ENCODE results near the gene SLC25A22.

SLC25A22 gene

DNA sequence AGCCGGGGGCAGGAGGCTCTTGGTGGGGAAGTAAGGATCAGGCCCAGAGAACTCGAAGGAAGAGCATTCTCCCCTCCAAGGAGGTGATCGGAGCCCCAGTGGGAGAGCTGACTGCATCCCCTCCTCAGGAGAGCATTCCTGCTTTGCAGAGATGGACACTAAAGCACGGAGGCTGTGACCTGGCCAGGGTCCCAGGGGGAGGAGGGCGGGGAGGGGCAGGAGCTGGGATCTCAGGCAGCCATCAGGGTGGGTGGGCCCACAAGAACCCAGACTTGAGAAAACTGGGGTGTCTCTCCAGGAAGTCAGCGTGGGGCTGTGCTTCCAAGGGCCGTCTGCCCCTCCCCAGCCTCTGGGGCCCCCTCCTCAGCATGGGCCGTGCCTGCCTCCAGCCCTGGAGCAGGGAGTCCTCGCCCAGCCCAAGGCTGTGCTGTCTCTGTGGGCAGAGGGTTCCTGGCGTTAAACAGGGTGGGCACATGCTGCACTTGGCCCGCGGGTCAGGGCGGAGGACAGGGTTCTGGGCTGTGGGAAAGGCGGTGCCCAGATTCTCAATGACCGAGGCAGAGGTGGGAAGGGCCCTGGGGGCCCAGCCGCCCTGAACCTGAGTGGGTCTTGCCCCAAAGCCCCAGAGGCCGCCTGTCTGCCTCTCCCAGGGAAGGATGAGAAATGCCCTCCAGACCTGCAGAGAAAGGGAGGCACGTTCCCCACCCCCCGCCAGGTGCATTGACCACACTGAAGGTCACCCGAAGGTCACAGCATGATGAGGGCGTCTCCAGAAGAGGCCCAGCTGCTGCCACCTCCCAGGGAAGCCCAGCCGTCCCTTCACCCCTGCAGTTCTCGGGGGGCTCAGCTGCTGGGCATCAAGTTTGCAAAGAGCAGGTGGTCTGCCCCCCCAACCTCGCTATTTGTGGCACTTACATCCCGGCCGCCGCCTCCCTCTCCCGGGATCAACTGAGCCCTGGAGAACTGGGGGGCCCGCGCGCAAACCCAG lies 8.8 kb downstream of the SLC25A22 start:
- DNase-seq: no peak

DNA sequence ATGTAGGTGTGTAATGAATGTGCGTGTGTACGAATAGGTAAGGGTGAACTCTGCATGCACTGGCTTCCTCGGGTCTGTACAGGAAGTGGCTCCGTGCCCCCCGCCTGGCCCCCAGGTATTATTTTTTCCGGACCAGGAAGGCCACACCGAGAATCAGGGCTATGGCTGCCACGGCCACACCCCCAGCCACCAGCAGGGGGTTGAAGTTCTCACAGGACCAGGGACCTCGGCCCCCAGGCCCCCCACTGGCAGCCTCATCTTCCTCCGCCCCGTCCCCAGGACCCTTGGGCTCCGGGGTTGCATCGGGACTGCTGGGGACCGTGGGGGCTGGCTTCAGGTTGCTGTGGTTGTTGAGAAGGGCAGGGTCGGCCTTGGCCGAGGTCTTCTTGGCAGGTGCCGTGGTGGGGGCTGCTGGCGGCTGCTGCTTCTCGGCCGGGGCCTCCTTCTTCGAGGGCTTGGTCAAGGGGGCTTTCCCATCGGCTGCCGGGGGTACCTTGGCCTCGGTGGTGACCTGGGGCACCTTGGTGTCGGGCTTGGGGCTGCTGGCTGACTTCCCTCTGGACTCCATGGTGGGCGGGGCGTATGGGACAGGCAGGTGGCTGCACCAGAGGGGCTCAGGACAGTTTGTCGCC lies 10.0 kb downstream of the SLC25A22 start:
- DNase-seq: no peak

DNA sequence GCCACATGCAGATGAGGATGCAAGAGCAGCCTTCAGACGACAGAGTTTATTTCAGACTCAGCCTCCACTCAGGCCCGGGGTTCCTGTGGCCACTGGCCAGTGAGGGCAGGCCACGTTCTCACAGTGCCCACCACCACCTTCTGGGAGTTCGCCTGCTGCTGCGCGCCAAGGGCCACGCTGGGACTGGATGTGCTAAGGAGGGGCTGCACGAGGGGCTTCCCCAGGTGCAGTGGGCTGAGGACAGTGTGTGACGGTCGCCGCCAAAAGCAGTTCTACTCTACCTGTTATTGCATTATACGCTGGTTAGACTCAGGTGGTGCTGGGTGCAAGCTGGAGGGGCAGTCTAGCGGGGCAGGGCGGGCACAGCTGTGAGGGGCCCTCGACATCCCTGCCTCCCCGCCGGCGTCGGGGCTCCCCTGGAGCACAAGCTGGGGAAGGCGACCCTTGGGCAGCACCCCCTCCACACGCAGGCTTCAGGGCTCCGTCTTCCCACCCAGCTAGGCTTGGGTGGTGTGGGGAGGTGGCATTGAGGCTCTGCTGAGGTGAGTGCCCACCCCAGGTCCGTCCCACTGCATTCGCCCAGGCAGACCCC lies 10.9 kb downstream of the SLC25A22 start:
- DNase-seq: no peak

DNA sequence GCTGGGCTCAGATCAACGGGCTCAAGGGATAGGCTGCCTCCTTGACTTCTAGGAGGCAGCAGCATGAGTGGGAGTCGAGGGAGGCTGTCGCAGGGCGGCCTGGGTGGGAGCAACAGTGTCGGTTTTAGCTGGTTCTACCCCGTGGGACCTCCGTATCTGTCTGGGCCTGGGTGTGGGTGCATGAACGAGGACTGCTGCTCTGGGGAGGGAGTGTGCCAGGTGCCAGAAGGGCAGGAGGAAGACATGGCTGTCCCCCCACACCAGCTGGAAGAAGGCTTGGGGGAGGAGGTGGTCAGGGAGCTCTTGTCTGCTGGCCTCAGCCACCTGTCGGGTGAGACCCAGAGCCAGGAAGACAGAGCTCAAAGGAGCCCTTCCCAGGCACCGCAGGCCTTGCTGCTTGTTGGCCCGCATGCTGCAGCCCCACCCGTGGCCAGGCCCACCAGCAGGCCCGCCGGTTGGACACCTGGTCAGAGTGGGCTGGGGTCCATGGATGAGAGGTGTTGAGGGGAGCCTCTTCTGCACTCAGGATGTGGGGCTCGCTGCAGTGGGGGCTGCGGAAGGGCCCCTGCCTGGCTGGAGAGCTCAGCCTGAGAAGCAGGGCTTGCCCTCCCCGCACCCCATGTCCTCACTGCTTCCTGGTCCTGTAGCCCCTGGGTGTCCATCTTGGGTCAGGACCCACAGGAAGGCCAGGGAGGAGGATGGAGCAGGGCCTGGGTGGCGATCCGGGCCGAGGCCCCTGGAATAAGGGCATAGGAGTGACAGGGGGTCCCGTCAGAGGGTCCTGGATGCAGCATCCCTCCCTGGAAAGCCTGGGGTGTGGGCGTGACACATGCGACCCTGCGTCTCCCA lies 11.6 kb downstream of the SLC25A22 start:
- DNase-seq: no peak

DNA sequence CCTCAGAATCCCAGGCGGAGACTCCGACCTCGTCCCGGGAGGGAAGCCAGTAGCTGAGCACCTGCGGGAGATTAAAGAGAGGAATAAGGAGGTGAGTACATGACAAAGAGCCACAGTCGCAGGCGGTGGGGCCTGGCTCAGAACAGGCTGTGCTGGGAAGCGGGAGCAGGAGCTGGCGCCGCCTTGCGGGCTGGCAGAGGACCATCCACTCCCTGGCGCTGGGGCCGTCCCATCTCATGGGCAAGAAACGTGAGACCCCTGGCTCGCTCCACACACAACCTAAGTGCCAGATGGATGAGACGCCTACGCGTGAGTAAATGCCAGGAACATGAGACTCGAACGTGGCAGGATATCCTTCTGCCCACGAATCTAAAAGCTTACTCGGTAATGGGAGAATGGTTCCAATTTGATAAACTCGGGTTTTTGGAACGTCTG lies 14.5 kb downstream of the SLC25A22 start:
- DNase-seq: no peak

DNA sequence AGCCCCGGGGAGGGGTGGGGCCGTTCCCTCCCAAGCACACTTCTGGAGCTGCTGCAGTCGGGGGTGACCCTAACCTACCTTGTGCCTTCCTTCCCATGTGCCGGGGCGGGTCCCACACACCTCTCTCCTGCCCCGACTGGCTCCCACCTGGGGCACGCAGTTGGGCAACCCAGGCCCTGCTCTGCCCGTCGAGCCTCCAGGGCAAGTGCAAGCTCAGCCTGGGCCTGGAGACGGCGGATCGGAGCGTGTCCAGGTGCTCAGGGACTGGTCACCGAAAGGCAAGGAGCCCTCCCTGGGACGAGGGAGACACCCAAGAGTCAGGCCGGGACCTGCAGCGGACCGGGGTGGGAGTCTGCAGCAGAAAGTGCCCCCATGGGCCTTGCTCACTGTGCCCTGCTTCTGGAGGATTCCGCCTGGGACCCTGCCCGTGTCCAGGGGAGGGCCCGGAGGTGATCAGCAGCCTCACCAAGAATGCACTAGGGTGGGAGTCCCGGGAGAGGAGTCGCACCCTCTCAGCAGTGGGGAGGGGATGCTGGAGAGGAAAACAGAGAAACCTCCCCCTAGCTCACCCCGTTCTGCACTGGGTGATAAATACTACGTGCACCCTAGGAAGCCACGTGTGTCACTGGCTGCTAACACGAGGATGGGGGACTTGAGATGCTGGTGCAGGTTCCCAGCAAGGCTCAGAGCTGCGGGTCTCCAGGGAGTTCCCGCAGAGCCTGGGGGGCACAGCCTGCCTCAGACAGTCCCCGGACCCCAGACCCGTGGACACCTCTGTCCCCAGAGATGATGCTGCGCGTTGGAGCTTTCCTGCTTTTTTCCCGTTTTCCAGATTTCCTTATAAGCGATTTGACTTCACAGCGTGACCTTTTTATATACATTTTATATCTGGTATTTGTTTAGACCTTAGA lies 15.6 kb downstream of the SLC25A22 start:
- no peak for DNase-seq

DNA sequence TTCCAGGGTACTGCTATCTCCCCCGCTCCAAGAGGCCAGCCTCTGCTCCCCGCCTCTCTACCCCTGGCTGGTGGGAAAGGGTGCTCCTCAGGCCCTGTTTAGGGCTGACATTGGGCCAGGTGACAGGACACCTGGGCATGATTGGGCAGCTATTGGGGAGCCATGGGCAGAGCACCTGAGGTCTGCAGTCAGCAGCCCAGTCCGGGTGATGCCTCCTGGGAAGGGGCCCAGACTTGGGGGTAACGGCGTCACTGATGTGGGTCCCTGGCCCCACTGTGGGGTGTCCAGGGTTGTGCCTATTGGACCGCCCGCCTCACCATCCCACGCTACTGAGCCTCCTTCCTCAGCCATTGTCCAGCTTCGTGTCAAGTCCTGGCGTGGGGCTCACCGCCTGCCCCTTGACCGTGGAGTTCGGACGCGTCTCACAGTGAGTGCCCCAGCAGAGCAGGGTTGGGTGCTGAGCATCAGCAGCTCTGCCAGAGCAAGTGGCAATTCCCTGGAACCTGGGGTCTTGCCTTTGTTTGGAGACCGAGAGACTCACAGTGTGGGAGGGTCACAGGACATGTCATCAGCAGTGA lies 18.0 kb downstream of the SLC25A22 start:
- DNase-seq: no peak

DNA sequence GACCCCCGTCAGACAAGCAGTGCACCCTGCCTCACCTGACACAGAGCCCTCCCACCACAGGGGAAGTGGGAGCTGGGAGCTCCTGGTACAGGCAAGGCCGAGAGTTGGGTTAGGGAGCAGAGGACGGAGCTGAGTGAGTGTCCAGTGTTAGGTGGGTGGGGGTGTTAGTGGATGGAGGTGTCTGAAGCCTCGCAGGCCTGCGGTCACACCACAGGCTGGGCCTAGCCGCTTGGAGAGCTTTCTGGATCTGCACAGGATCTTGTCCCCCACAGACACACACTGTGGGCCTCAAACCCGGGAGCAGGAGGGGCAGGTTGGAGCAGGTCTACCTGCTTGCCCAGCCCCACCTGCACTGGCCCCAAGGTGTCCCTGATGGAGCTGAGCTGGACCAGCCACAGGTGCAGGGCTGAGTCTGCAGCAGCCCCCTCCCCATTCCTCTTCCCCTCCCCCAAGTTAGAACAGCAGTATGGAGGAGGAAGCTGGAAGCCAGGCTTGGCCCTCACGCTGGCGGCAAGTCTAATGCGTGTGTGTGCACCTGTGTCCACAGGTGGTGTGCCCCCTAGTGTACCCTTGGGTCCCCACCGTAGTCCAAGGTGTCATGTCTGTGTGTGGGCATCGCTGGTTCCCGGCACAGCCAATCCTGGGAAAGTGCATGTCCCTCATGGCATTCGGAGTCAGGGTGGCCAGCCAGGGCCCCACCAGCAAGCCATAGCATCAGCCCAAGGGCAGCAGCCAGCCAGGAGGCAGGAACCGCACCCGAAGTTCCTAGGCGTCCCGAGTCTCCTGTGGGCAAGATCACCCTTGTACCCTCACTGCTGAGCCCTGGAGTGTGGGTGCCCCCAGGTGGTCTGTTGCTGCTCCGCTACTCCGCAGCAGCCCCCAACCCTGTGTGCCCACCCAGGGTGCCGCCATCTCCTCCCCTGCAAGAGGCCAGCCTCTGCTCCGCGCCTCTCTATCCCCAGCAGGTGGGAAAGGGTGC lies 18.8 kb downstream of the SLC25A22 start:
- no peak for DNase-seq

DNA sequence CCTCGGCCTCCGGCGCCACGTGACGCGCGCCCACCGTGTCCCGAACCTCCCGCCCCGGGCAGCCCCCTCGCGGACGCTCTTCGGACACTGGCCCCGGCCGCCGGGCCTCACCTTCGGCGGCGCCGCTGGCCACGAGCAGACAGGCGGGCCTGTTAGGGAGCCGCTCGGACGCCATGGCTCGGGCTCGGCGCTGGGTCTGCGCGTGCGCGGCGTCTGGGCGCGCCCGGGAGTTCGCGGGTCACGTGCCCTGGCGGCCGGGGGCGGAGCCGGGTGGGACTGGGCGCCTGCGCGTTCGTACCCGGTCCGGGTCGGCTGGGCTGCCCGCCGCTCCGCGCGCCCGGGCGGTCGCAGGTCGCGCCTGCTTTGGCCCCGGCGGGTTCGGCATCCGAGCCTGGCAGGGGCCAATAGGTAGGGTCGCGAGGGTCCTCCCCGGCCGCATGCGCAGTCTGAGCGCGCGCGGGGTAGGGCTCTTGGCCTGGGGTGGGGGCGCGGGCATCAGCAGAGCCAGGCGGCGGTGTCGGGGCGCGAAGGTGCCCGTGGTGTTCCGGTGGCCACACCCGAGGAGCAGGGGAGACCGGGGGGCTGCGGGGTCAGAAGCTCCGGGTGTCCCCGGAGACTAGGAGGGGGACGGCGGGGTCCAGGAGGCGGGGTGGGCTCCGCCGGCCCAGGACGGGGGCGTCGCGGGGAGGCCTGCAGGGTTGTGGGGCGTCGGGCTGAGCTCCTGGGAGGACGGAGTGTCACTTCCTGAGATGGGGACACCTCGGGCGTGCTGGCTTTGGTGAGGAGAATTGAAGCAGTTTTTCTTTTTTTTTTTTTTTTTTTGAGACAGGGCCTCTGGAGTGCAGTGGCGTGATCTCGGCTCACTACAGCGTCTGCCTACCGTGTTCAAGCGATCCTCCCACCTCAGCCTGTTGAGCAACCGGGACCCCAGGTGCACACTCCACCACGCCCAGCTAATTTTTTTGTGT lies 20.5 kb downstream of the SLC25A22 start, which contains the start of gene GATD1:
GATD1 (minus strand) TSS at position 200 of the 968 bp plus-strand sequence; CDS start at position 175, 25 bp downstream.
- DNase-seq: peak; percentile 17

DNA sequence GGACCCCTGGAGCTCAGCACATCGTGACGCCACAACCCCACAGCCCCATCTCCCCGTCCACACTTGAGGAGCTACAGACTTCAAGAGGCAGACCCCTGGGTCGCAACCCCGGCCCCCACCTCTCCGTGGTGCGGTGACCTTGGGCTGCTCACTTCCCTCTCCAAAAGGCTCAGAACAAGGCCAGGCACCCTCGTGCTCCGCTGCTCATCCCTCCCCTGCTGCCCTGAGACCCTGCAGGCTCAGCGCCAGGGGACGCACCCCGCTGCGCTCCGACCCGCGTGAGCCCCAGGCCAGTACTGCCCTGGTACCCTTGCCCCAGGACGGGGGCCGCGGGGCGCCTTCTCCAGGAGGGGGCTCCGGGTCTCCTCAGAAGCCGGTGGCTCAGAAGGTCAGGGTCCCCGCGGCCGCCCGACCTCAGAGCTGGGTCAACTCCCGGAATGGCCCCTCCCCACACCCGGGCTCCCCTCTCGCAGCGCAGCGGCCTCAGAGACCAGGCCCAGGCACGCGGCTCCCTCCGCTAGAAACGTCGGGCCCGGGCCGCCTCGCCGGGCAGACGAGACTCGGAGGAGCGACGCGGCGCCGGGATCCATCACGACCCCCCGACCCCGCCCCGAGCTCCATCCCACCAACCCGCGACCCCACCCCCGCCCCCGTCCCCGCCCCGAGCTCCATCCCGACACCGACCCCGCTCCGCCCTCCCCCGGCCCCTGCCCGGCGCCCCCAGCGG lies 21.4 kb downstream of the SLC25A22 start:
- no peak for DNase-seq

DNA sequence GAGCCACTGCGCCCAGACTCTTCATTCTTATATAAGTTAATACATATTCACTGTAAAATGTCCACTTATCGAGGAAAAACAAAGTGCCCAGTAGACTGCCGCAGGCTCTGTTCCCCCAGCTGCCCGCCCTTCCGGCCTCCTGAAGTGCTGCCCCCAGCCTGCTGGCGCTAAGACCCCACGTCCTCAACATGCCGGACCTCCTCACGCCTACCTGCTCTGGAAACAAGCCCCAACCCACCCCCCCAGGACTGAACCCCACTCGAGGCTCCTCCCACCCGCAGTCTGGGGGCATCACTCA lies 21.9 kb downstream of the SLC25A22 start:
- DNase-seq: no peak

DNA sequence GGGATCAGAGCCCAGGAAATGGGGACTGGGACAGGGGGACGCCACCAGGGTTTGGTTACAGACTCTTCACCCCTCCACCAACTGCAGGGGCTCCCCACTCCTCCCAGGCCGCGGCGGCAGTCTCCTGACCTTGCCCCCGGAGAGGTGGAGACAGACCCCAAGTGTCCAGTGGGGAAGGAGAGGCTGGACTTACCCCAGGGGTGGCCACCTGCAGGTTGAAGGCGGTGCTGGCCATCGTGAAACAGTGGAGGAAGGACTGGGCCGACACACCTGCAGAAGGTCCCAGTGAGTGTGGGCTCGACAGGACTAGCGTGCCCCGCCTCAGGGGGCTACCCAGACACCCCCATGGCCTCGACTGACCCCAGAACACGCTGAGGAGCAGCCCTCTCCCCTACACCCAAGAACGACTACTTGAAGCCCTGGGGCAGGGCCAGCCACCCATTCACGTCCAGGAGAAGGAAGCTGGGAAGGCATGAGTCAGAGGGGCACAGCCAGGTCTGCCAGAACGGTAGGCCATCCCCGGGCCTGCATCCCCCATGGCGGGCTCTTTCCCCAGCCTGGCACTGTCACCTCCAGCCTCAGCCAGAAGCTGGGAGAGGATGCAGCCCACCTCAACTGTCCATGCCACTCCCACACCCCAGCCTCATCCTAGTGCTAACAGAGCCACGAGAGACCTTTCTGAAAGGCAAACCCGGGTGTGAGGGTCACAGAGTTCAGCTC lies 23.0 kb downstream of the SLC25A22 start:
- DNase-seq: no peak

DNA sequence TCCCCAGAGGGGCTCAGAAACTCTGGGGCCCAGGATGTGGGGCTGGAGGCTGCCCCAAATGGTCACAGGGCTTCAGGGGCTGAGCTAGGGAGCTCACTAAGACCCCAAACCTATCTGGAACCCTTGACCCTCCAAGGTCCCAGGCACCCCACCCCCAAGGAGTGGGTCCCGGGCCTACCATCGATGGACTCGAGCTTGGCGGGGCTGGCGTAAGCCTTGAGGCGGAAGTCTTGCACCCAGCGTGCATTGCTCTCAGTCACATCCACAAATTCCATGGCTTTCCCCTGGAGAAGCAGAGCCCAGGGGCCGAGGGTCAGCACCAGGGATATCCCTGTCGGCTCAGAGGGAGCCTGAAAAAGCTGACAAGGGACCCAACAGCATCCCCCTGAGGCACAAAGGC lies 24.3 kb downstream of the SLC25A22 start:
- DNase-seq: no peak

DNA sequence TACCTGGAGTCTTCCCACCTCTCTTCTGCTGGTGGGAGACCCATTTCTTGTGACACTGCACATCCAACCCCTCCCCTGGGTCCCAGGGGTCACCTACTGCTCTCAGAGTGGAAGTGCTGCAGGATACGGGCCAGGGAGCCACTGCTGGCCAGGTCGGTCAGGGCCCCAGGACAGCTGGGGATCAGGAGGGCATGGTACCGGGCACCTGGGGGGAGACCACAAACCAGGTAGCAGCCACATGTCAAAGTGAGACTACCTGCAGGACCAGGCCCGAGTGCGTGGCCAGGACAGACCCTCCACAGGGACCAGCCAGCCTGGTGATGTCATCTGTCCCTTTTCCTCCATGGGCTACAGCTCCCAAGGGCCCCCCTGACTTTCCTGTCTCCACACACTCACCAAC lies 24.7 kb downstream of the SLC25A22 start:
- DNase-seq: no peak

DNA sequence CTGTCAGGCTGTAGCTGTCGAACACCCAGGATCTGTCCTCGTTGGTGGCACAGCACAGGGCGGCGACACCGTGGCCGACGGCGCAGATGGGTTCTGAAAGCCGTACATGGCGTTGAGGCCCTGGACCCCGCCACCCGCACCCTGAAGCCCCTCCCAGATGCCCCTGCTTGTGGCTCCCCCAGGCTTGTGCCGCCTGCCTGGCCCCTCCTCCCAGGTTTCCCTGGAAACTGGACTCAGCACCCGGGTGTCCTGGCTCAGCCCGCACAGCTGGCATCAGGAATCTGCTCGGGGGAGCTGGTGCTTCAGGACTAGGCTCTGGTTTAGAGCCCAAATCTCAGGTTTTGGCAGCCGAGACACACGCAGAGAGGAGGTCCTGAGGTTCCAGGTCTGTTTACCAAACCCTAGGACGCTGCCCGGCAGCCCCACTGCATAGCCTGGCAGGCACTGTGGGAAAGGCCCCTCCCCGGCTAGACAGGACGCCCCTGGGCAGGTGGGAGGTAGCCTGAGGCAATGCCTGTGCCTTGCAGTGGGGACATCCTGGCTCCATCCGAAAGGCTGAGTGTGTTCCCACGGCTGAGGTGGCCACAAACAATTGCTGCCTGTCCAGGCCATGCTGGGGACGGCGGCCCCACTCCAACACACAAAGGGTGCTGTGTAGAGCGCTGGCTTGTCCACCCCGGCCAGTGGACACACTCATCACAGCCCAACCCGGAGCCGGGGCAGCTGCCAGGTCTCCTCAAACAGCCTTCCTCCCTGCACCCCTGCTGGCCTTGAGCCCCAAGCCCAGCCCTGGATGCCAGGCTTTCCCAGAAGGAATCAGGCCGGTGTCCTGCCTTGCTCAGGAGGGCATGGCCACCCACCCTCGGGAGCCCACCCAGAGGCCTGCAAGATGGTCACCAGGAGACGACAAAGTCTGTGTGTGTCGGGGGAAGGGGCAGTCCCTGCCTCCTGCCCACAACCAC lies 25.4 kb downstream of the SLC25A22 start:
- no peak for DNase-seq

DNA sequence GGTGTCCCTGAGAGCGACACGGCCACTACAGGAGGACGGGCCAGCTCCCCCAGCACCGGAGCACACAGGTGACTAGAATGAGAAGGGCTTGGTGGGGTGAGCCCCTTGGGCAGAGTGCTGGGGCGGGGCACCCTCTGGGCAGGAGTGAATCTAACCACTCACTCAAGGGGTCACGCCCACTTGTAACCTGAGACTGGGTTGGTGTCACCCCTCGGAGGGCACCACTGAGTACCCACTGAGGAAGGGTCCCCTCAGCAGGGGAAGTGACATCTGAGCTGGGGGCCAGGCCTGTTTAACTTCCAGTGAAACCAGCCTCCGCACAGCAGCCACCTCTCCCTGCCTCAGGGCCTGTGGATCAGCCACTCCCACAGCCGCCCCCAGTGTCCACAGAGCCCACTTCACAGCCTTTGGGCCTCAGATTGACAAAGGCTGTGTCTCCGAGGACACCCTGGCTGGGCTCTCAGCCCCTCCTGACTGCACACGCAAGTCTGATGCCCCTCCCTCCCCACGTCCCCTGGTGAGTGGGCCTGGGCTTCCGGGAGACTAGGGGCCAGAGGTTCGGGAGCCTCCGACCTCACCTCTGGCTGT lies 26.4 kb downstream of the SLC25A22 start:
- no peak for DNase-seq
